Right ventricle myocardium superior (tissue), 1 donor: ENCODE data around the gene PLPPR4. TPM values are rescaled to one million over a fixed set of nuclear protein-coding genes. Genes with fewer than 3 reads are reported as not detected.
A peak's percentile ranks its signal among the peaks of the same experiment; 100 is the strongest.
"Not testable (repeated sequence)": the region's sequence is repeated elsewhere in the genome, so short reads cannot be mapped to it uniquely, and the experiment has no call there.

Source experiments
- ATAC-seq: fragments of 200-7000 bp; cut with Tn5 transposase; one replicate; pipeline ENCODE4 v1.9.1; 2020; ENCODE audit warnings: mild to moderate bottlenecking; ENCODE audit not compliant: poor library complexity
- DNase-seq: peaks from one replicate; pipeline ENCODE4 v3.0.0-alpha.2; 2020
- intact Hi-C: fragments of 100-400 bp; cut with DNase I; formaldehyde crosslinking; loops from one replicate; pipeline ENCODE4 v1.11.2; 2022
- total RNA-seq: library from RNA; stranded (reverse); fragmentation: NEBNext Ultra II Directional; extraction: Animal tissue kit (Norgen Biotek cat#: 25700); gene quantifications from one replicate; pipeline ENCODE4 v1.2.1, GENCODE V29; 2021
- donor health status: DM: no; HTN: yes; CAD: no; lungs with severe emphysema.

The PLPPR4 gene
- total RNA-seq, 1 donor from 2014 or later = 0.11 TPM

DNA sequence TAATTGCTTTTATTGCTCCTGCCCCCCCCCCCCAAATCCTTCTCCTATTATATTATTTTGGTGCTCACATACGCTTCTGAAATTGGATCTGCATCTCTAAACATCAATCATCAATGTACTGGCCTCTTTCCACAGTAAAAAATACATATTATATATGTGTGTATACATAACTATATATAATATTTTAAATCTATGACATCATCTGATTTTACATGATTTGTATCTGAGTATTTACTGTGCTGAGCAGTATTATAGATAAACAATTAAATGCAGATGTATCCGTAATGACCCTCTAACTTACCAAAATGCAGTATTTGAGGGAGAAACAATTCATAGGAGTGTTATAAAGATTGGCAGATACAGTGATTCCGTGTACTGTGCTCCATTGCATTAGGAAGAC lies 832 bp downstream of the PLPPR4 start:
- no peak for DNase-seq
- intact Hi-C loops = no loop called here
- ATAC-seq = no peak

DNA sequence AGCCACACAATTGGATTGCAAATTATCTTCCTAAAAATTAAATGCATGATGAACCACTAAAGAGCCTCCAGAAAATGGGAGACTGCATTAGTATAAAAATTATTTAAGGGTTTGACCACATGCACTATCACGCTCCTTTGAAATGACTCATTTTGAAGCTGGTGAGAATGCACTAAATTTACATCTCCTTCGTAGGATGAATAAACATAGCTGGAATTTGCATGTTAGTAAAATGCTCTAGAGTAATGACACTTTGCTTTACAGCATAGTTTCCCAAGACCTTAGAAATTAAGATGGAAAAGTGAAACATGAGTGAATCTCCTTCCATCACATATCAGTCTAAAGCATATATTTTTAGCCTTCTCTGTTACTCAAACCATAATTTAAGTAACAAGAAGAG lies 2.4 kb downstream of the PLPPR4 start:
- ATAC-seq = no peak
- intact Hi-C loops = no loop called here
- no peak for DNase-seq

DNA sequence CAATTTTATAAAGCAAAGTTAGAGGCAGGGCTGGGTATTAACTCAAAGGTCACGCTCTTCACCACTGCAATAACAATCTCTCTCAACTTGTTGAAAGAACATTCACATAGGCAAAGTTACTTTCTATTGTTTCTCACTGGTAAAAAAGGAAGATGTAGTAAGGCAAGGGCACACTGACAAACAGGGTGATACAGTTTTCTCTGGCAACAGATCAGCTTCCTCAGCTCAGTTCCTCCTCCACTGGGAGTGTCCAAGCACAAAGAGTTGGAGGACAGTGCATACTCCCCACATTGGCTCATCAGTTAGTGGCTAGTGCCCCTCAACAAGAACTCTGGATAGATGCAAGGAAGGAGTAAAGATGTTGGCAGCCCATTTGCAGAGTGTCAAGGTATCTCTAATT lies 3.7 kb downstream of the PLPPR4 start:
- DNase-seq (no peak), ATAC-seq (no peak)
- intact Hi-C loops = no loop called here

DNA sequence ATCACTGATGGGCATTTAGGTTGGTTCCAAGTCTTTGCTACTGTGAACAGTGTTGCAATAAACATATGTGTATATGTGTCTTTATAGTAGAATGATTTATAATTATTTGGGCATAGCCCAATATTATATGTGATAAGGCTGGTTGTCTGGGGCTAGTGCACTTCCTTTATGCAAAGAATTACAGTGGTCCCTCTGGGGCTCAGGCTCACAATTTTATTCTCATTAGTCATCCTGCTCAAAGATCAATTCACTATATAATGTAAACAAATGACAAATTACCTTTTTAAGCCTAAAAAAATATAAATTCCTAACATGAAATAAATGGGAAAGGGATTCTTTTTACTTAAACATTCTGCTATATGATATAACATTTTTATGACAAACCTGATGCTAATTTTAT lies 5.0 kb downstream of the PLPPR4 start:
- intact Hi-C loops = no loop called here
- no peak for ATAC-seq
- no peak for DNase-seq

DNA sequence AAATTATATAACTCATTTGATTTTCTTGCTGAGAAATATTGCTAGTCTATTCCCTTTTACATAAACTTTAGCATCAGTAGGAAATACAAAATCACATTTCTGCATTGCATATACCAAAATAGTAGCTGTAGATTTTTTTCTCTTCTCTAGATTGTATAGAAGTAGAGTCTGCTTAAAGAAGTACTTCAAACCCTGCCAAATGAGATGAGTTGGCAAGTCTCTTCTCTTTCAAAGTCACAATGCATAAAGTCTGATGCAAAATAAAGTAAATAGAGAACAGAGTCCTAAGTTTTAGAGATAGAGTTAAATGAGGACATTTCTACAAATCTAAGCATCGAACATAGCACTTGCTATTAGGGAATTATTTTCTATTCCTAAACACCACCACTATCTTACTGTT lies 6.4 kb downstream of the PLPPR4 start:
- intact Hi-C loops = no loop called here
- DNase-seq (no peak), ATAC-seq (no peak)

DNA sequence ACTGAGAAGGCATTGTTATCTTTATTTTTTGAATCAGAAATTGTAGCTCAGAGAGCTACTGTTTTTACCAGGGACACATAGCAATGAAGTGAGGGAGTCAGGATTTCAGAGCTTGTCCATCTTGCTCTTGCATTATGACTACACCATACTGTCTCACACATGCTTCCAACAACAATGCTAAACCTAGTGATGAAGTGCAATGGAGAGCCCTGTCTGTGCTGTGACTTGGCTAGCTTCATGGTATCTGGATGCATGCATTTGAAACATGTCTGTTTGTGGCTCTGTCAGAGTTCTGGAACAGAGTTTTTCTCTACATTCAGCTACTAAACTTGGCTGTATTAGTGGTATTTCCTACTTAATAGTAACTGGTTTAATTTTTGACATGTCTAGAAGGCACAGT lies 7.0 kb downstream of the PLPPR4 start:
- ATAC-seq (no peak), DNase-seq (no peak)
- intact Hi-C loops = no loop called here

DNA sequence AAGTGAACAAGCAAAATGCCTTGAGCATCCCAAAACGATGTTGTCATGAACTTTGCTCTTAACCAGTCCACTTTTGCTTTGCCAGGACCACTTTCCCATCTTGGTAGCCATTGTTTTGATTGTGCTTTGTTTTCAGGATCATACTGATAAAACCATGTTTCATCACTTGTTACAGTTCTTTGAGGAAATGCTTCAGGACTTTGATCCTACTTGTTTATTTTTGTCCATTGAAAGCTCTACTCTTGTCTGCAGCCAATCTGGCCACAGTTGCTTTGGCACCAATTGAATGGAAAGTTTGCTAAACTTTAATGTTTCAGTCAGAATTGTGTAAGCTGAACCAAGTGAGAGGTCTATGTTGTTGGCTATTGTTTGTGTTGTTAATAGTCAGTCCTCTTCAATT lies 12.8 kb downstream of the PLPPR4 start:
- intact Hi-C loops = no loop called here
- ATAC-seq (no peak), DNase-seq (no peak)

DNA sequence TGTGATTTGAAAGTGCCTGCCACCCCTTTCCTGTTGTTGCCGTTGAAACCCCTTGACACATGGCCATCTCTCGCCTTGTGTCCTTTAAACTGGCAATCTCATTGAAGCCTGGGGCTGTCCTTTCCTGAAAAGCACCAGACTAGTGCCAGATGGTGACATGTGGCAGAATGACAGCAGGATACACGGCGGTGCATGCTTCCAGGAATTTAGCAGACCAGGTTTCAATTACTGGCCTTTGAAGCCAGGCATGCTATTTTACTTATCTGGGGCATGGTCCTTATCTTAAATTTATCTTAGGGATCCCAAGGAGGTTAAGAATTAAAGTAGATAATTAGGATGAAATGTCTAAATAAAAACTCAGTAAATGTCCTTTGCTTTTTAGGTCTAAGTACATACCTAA lies 15.2 kb downstream of the PLPPR4 start:
- DNase-seq (no peak), ATAC-seq (no peak)
- intact Hi-C loops = no loop called here

DNA sequence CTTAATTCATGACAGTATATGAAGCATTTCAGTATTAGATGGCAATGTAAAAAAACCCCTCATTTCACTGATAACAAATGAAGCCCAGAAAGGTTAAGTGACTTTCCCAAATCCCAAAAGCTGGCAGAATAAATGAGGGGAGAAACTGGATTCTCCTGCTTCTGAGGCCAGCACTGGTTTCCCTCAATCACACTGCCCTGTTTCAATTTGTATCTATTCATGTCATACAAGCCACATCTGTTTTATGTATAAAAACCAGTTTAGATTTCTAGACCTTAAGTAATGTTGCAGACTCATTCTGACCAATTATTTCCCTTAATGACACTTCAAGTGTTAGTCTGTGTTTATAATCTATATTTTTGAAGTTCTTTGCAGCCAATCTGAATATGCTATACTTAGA lies 16.8 kb downstream of the PLPPR4 start:
- DNase-seq (no peak), ATAC-seq (no peak)
- intact Hi-C loops = no loop called here

DNA sequence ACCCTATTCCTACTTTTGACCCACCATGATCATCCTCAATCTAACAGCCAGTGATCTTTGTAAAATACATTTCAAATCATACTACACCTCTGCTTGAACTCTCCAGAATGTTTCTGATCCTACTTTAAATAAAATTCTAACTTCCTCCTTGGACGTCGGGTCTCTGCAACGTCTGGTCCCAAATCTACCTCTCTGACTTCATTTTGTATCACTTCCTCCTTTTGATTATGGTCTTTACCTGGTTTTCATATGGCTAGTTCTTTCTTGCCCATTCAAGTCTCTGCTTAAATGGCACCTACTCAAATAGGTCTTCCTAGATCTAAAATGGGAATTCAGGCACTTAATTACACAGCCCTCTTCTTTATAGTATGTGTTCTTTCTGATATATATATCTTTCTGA lies 18.2 kb downstream of the PLPPR4 start:
- DNase-seq (no peak), ATAC-seq (no peak)
- intact Hi-C loops = no loop called here

DNA sequence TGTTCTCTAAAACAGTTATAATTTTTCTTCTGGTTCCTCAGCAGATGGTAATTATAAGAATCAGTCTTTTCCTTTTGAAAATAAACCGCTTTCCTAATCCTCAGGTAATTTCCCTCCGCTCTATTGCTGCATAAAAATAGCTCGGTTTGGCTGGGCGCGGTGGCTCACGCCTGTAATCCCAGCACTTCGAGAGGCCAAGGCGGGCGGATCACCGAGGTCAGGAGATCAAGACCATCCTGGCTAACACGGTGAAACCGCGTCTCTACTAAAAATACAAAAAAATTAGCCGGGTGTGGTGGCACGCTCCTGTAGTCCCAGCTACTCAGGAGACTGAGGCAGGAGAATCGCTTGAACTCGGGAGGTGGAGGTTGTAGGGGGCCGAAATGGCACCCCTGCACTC lies 19.2 kb downstream of the PLPPR4 start:
- DNase-seq, intact Hi-C loops, ATAC-seq: not testable (repeated sequence)

DNA sequence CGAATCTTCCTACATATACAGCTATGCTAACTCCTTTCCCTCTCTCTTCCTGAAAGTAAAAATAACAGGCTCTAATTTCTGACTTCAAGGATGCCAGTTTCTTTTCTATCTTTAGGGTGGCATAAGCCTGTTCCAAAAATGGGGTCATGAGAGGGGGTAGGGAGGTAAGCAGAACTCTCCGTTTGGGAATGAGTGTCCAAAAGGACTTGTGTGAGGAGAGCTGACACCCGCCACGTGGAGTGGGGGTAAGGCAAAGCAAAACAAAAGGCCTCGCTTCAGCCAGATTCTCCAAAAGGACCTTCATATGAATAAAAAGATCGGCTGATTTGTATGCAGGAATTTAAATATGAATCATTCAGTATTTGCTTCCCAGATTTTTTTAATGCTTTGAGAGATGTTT lies 28.6 kb downstream of the PLPPR4 start:
- no peak for ATAC-seq
- DNase-seq = no peak
- intact Hi-C loops = no loop called here

DNA sequence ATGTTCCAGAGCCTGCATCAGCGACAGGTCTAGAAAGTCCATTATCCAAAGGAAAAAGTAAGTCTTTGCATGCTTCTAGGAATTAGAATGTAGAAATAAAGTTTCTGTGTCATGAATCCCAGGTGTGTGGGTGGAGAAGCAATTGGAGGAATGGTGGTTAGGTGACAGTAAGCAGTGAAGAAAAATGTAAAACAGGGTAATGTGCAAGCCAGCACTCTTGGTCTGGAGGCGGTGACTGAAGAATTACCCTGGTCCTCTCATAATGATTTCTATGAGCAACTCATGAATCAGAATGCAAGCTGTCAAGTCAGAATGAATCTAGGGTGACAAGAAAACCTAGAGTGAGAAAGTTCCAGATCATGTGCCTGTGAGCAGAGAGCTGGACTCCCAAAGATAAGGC lies 33.6 kb downstream of the PLPPR4 start:
- DNase-seq = no peak
- intact Hi-C loops = no loop called here
- ATAC-seq = no peak

DNA sequence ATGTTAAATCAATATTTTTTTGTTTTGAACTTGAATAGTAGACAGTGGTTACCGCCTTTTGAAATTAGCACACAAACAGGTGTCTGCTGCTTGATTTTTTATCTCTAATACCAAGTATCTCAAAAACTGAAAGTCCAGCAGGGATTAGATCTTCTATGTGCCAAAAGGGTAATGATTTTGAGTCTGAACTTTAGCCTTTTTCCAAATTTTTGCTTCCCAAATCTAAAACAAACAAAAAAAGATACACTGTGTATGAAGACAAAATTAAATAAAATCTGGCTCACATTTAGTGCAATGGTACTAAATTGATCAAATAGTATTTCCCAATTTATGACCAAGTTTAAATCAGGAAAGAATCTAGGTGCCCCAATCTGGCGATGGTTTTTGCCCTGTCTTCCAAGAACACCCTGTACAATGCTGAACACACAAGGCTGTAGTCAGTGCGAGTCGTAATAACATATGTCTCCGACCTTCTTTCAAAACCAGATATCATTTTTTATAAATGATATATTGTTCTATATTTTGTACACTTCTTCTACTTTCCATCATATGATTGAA lies 40.5 kb downstream of the PLPPR4 start:
- DNase-seq (no peak), ATAC-seq (no peak)
- intact Hi-C loops = no loop called here

DNA sequence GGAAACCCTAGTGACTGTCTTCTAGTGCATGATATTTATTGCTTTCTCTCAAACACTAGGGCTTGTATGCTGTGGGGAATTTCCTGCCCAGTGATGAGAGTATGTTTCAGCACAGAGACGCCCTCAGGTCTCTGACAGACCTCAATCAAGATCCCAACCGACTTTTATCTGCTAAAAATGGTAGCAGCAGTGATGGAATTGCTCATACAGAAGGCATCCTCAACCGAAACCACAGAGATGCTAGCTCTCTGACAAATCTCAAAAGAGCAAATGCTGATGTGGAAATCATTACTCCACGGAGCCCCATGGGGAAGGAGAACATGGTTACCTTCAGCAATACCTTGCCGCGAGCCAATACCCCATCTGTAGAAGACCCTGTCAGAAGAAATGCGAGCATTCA lies 41.3 kb downstream of the PLPPR4 start:
- intact Hi-C loops = no loop called here
- ATAC-seq (no peak), DNase-seq (no peak)

DNA sequence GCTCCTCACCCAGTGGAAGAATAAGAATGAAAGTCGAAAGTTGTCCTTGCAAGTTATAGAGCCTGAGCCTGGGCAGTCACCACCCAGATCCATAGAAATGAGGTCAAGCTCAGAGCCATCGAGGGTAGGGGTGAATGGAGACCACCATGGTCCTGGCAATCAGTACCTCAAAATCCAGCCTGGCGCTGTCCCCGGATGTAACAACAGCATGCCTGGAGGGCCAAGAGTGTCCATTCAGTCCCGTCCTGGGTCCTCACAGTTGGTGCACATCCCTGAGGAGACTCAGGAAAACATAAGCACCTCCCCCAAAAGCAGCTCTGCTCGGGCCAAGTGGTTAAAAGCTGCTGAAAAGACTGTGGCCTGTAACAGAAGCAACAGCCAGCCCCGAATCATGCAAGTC lies 41.8 kb downstream of the PLPPR4 start:
- DNase-seq (peak; percentile 13), ATAC-seq (no peak)
- intact Hi-C loops = no loop called here

DNA sequence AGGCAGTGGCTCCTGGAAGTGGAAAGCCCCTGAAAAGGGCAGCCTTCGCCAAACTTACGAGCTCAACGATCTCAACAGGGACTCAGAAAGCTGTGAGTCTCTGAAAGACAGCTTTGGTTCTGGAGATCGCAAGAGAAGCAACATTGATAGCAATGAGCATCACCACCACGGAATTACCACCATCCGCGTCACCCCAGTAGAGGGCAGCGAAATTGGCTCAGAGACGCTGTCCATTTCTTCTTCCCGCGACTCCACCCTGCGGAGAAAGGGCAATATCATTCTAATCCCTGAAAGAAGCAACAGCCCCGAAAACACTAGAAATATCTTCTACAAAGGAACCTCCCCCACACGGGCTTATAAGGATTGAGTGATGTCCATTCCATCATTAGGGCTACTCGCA lies 42.4 kb downstream of the PLPPR4 start:
- ATAC-seq (no peak), DNase-seq (no peak)
- intact Hi-C loops = no loop called here

DNA sequence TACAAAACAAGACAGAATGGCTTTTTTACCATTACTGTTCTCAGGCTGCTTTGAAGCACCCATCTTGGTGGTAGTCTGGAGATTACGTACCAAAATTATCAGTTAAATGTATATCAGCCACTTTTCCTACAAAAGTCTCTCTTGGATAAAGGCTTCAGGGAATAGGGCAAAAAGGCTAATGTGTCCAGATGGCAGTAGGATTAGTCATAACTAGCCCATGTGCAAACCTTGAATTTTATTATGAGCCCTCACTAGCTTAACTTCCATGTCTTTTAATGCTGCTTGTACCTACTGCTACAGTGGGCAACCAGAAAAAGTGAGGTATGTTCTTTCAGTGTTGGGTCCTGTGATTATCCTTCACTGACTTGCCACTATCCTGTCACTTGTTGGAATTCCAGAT lies 51.0 kb downstream of the PLPPR4 start:
- DNase-seq = no peak
- no peak for ATAC-seq
- intact Hi-C loops = no loop called here

DNA sequence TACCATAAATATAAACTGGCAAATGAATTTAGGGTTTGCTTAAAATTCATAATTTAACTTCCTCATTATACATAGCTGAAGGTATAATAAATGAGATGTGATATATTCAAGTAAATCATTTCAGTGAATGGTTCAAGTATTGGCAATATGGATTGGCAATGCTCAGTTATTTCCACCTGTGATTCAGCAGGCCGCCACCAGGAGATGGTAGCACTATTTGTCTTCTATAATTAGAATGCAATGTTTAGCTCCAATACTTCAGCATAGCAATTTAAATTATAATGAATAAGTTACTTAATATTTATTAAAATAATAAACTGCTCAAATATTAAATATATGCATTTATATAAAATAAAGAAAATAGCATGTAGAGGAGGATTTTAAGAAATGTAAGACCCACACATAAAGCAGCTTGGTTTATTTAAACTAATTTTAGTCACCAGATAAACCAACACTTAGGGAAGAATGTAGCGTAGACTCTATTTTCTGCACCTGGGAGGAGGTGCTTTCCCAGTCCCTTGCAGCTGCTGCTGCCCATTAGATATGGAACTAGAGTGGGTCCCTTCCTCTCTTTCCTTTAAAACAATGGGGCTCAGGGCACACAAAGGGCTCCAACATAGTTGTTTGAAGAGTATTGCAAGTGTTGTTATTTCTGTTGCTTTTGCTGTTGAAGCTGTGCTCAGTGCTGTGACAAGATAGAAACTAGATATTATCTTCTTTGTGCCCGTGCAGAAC lies 62.1 kb downstream of the PLPPR4 start:
- DNase-seq (no peak), ATAC-seq (no peak)
- intact Hi-C loops = no loop called here

DNA sequence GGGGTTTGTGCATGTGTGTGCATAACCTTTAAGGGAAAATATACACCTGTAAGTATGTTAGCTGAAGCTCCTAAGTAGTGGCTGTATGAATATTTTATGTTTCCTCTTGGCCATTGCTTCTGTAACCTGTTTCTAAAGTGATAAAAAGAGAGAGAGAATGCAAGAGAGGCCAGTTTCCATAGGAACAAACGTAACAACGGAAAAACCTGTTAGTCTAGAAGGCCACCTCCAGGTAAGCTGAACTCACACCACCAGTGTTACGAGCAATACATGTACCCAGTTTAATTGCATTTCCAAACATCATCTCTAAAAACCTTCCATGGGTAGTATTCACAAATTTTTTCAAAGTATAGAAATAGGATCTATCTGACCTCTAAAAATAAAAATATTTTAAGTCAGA lies 63.1 kb downstream of the PLPPR4 start:
- no peak for DNase-seq
- ATAC-seq = no peak
- intact Hi-C loops = no loop called here

DNA sequence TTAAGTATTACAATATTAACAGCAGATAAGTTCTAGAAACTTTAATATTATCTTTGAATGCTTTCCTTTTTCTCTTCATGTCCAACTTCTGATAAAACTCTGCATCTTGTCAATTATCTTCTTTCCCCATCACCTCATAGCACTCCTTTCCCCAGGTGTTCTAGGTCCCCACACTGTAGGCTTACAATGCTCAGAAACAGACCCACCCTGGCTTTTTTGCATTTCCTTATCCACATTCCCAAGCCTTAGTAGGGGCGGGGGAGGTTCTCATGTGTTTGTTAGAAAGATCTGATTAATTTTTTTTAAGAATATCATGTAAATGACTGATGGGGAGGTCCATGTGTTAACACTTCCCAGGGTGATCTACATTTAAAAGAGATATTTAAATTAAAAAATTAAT lies 63.9 kb downstream of the PLPPR4 start:
- DNase-seq = no peak
- ATAC-seq = no peak
- intact Hi-C loops = no loop called here
